GM19099 (cell line): ENCODE measurements around the gene STRADB.

Experiments
- POLR2A ChIP-seq: IDR thresholded peaks from 3 replicates; pipeline ENCODE4 v1.6.1; 2011; ENCODE audit warnings: low read depth; ENCODE audit not compliant: insufficient read length; ENCODE audit errors: extremely low read depth

Gene STRADB

DNA sequence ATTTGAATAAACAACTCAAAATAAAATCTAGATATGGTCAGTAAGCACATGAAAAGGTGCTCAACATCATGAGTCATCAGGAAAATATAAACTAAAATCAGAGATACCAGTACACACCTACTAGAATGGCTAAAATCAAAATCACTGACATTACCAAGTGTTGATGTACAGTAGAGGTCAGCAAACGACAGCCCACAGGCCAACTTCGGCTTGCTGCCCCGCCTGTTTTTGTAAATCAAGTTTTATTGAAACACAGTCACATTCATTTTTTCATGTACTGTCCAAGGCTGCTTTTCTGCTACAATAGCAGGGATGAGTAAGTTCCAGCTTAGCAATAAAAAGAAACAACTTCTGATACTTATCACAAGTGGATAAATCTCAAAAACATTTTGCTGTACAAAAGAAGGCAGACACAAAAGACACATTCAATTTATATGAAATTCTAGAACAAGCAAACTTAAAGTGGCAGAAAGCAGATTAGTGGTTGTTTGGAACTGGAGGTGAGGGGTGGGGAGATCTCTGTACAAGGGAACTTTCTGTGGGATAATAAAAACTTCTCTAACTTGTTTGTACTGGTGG is 32.4 kb upstream of the STRADB start:
- no peak for TF ChIP-seq POLR2A

- no peak for TF ChIP-seq POLR2A
These were observed 31.6 kb upstream of the STRADB start for GRCh38 chr2:201419986-201420385.

DNA sequence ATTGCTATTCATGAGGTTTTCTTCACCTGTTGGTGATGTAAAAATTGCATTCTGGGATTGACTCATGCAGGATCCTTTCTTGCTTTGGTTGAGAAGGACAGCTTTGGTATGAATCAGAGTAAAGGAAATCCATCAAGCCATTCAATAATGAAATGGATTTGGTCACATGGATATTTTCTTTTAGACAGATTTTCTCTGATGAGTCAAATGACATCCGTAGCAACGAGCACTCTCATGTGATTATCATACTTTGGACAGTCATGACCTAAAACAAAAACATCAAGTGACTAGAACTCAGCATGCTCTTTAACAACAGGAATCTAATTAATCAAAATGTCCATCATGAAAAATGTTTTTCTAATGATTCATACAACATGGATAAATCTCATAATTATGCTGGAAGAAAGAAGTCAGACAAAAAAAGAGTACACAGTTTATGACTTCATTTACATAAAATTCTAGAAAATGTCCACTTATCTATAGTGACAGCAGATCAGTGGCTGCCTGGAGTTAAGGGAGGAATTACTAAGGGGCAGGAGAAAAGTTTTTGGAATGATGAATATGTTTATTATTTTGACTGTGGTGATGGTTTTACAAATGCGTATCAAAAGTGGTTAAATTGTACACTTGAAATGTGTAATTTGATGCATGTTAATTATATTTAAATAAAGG is 31.0 kb upstream of the STRADB start:
- TF ChIP-seq POLR2A, result no peak

DNA sequence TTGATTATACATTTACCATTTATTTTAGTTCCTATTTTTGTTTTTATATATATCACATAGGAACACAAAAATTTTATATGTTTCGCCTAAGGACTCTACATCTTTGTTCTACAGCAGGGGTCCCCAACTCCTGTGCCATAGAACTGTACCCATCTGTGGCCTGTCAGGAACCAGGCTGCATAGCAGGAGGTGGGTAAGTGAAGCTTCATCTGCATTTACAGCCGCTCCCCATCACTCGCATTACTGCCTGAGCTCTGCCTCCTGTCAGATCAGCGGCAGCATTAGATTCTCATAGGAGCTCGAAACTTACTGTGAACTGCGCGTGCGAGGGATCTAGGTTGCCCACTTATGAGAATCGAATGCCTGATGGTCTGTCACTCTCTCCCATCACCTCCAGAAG is 25.6 kb upstream of the STRADB start:
- TF ChIP-seq POLR2A, result no peak

- no peak for TF ChIP-seq POLR2A
These were observed 20.7 kb upstream of the STRADB start for GRCh38 chr2:201430839-201431238.

- TF ChIP-seq POLR2A, result no peak
These were observed 19.4 kb upstream of the STRADB start for GRCh38 chr2:201432038-201432620.

DNA sequence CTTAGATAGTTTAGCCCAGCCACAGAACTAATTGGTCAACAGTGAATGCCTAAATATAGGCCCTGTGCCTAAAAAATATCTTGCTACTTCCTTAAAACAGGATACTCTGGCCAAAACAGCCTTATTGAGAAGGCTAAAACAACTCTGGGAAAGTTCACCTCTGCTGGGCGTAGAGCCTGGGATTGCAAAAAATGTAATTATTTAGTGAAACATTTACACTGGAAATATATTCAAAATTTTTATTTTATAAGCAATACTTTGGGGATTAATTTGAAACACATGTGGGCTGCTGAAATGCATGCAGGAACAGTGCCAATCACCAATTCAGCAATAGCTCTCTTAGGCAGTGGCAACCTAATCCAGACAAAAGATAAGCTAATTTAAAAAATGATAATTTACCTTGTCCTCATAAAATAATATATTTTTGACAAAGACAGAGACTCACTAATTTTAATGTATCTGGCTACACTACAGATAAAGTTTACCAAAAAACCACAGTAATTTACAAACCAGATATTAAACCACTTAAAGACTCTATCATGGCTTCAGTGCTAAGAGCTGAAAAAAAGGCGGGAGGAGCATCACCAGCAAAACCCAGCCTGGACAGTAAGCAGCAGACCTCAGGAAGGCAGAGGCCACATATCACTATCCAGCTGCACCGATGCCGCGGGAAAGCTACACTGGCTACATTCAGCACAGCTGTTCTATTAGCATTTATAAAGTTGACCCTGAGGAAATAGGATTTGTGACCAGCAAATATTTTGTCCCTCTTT is 18.7 kb upstream of the STRADB start:
- no peak for TF ChIP-seq POLR2A

DNA sequence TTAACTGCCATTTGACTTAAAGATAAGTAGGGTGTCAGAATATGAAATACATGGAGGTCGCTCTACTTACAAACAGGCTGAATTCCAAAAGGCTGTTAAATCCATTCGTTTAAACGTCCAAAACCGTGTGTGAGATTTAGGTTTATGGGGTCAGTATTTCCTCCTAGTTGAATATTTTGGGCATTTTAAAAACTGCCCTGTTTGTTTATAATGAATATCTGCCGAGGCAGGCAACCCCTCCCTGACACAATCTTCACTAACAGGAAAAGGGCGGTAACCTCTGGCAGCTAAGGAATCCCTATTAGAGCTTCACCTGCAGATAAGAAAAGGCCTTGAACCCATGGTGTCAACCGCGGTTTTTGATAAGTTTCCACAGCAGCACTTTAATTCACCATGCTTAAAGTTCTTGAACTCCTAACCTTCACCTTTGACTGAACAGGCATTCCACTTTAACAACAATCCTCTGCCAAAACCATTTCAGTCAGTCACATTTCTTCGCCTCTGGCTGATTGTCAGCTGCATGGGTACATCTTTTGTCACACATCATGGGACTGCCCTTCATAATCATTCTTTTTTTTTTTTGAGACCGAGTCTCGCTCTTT is 18.0 kb upstream of the STRADB start:
- no peak for TF ChIP-seq POLR2A

GRCh38 chr2:201436141-201436540 is 15.4 kb upstream of the STRADB start:
- TF ChIP-seq POLR2A, result no peak

- no peak for TF ChIP-seq POLR2A
These were observed 11.4 kb upstream of the STRADB start for GRCh38 chr2:201440182-201440581.

- no peak for TF ChIP-seq POLR2A
These were observed 10.1 kb upstream of the STRADB start for GRCh38 chr2:201441409-201441808.

GRCh38 chr2:201444746-201445465 is 6.6 kb upstream of the STRADB start:
- no peak for TF ChIP-seq POLR2A

- TF ChIP-seq POLR2A, result no peak
These were observed 4.5 kb upstream of the STRADB start for GRCh38 chr2:201447086-201447485.

GRCh38 chr2:201448061-201448460 is 3.5 kb upstream of the STRADB start:
- no peak for TF ChIP-seq POLR2A

- TF ChIP-seq POLR2A, result no peak
These were observed 2.8 kb upstream of the STRADB start for GRCh38 chr2:201448701-201449100.
